H9 (cell line): Measurements from ENCODE around the gene TMEM95. TPM values are rescaled to one million over a fixed set of nuclear protein-coding genes. Genes with fewer than 3 reads are reported as not detected.

ENCODE experiments used
- DNase-seq: peaks from one replicate; pipeline ENCODE4 v3.0.0-alpha.2; 2017
- H2AFZ ChIP-seq: one replicate; pipeline ENCODE4 v1.6.1; 2013; ENCODE audit warnings: mild to moderate bottlenecking, low read length, control low read depth, moderate library complexity
- H2AK5ac ChIP-seq: 2 replicates; pipeline ENCODE4 v1.6.1; 2013; ENCODE audit warnings: low read length, control low read depth, mixed read lengths; ENCODE audit not compliant: insufficient read length
- H2BK120ac ChIP-seq: one replicate; pipeline ENCODE4 v1.6.1; 2013; ENCODE audit warnings: low read depth, mild to moderate bottlenecking, low read length, control low read depth, inconsistent platforms; ENCODE audit not compliant: poor library complexity, severe bottlenecking
- H2BK12ac ChIP-seq: 2 replicates; pipeline ENCODE4 v1.6.1; 2013; ENCODE audit warnings: low read length, control low read depth, mixed read lengths, low read depth; ENCODE audit not compliant: insufficient read length
- H2BK15ac ChIP-seq: 2 replicates; pipeline ENCODE4 v1.6.1; 2013; ENCODE audit warnings: low read depth, low read length, control low read depth
- H2BK20ac ChIP-seq: one replicate; pipeline ENCODE4 v1.6.1; 2013; ENCODE audit warnings: low read depth, mild to moderate bottlenecking, low read length, control low read depth, inconsistent platforms; ENCODE audit not compliant: poor library complexity, severe bottlenecking
- H2BK5ac ChIP-seq: 2 replicates; pipeline ENCODE4 v1.6.1; 2013; ENCODE audit warnings: low read length, control low read depth, mixed read lengths; ENCODE audit not compliant: insufficient read length
- H3K14ac ChIP-seq: 2 replicates; pipeline ENCODE4 v1.6.1; 2013; ENCODE audit warnings: low read length, control low read depth; ENCODE audit not compliant: insufficient read depth
- H3K18ac ChIP-seq: 2 replicates; pipeline ENCODE4 v1.6.1; 2013; ENCODE audit warnings: low read depth, mild to moderate bottlenecking, mixed read lengths, low read length, control low read depth; ENCODE audit not compliant: insufficient read length
- H3K23ac ChIP-seq: 2 replicates; pipeline ENCODE4 v1.6.1; 2013; ENCODE audit warnings: low read length, control low read depth, mixed read lengths, low read depth; ENCODE audit not compliant: insufficient read length
- H3K23me2 ChIP-seq: 2 replicates; pipeline ENCODE4 v1.6.1; 2013; ENCODE audit warnings: low read depth, mild to moderate bottlenecking, mixed read lengths, low read length, control low read depth; ENCODE audit not compliant: insufficient read length, poor library complexity, severe bottlenecking
- H3K27ac ChIP-seq: 2 replicates; pipeline ENCODE4 v1.5.1; 2013; ENCODE audit warnings: low read length, control low read depth, mixed read lengths, low read depth; ENCODE audit not compliant: insufficient read length
- H3K27me3 ChIP-seq: 2 replicates; pipeline ENCODE4 v1.6.1; 2013; ENCODE audit warnings: low read length, control low read depth, inconsistent platforms; ENCODE audit not compliant: insufficient read depth
- H3K4ac ChIP-seq: 2 replicates; pipeline ENCODE4 v1.6.1; 2013; ENCODE audit warnings: low read depth, mild to moderate bottlenecking, control low read depth, inconsistent platforms, low read length, moderate library complexity
- H3K4me1 ChIP-seq: 2 replicates; pipeline ENCODE4 v1.6.1; 2013; ENCODE audit warnings: low read length, control low read depth, inconsistent platforms; ENCODE audit not compliant: insufficient read depth
- H3K4me2 ChIP-seq: 2 replicates; pipeline ENCODE4 v1.6.1; 2013; ENCODE audit warnings: low read length, control low read depth, mixed read lengths; ENCODE audit not compliant: insufficient read length, insufficient read depth
- H3K56ac ChIP-seq: 2 replicates; pipeline ENCODE4 v1.6.1; 2013; ENCODE audit warnings: low read depth, mild to moderate bottlenecking, mixed read lengths, low read length, control low read depth; ENCODE audit not compliant: insufficient read length
- H3K79me1 ChIP-seq: 2 replicates; pipeline ENCODE4 v1.6.1; 2013; ENCODE audit warnings: low read depth, mild to moderate bottlenecking, moderate library complexity, low read length, control low read depth, inconsistent platforms; ENCODE audit not compliant: insufficient read depth, poor library complexity, severe bottlenecking
- H3K79me2 ChIP-seq: 2 replicates; pipeline ENCODE4 v1.6.1; 2013; ENCODE audit warnings: low read length, control low read depth, inconsistent platforms; ENCODE audit not compliant: insufficient read depth
- H3K9ac ChIP-seq: 2 replicates; pipeline ENCODE4 v1.6.1; 2013; ENCODE audit warnings: low read length, control low read depth, mixed read lengths; ENCODE audit not compliant: insufficient read length; ENCODE audit errors: extremely low read depth
- H3K9me3 ChIP-seq: one replicate; pipeline ENCODE4 v1.6.1; 2013; ENCODE audit warnings: low read depth, low read length, inconsistent platforms; ENCODE audit not compliant: control insufficient read depth
- H3T11ph ChIP-seq: one replicate; pipeline ENCODE4 v1.6.1; 2013; ENCODE audit warnings: mild to moderate bottlenecking, low read length, control low read depth, inconsistent platforms
- H4K20me1 ChIP-seq: one replicate; pipeline ENCODE4 v1.6.1; 2013; ENCODE audit not compliant: control insufficient read depth, insufficient read length, insufficient read depth
- H4K5ac ChIP-seq: 2 replicates; pipeline ENCODE4 v1.6.1; 2013; ENCODE audit warnings: low read depth, mild to moderate bottlenecking, mixed read lengths, low read length, control low read depth; ENCODE audit not compliant: insufficient read length
- H4K8ac ChIP-seq: replicated peaks from 2 replicates; pipeline ENCODE4 v1.6.1; 2013; ENCODE audit warnings: low read length, control low read depth, mixed read lengths, low read depth; ENCODE audit not compliant: insufficient read length
- H4K91ac ChIP-seq: 2 replicates; pipeline ENCODE4 v1.6.1; 2013; ENCODE audit warnings: low read depth, mild to moderate bottlenecking, moderate library complexity, mixed read lengths, low read length, control low read depth; ENCODE audit not compliant: insufficient read length
- H3K27ac Mint-ChIP-seq, 3 experiments: 2 replicates in 2 of 3; 3 replicates in 1 of 3; pipeline ENCODE4 v1.8.0; 2020 to 2021; ENCODE audit warnings: mixed read lengths in 3 of 3, mild to moderate bottlenecking in 1 of 3, moderate library complexity in 1 of 3
- H3K27me3 Mint-ChIP-seq: 2 replicates; pipeline ENCODE4 v1.8.0; 2021; ENCODE audit warnings: low read depth, mild to moderate bottlenecking, moderate library complexity, mixed read lengths
- H3K36me3 Mint-ChIP-seq, 3 experiments: 2 replicates in 2 of 3; 3 replicates in 1 of 3; pipeline ENCODE4 v1.8.0; 2020 to 2021; ENCODE audit warnings: low read depth in 3 of 3, mixed read lengths in 3 of 3; ENCODE audit not compliant: insufficient read depth in 1 of 3
- H3K4me1 Mint-ChIP-seq, 2 experiments: 2 replicates each; pipeline ENCODE4 v1.8.0; 2020; ENCODE audit warnings: mixed read lengths in 2 of 2
- H3K4me3 Mint-ChIP-seq, 2 experiments: 2 replicates in 1 of 2; 3 replicates in 1 of 2; pipeline ENCODE4 v1.8.0; 2020 to 2021; ENCODE audit warnings: mild to moderate bottlenecking in 2 of 2, mixed read lengths in 2 of 2, moderate library complexity in 1 of 2
- H3K9me3 Mint-ChIP-seq, 2 experiments: 2 replicates in 1 of 2; 3 replicates in 1 of 2; pipeline ENCODE4 v1.8.0; 2020; ENCODE audit warnings: mild to moderate bottlenecking in 2 of 2, mixed read lengths in 2 of 2, moderate library complexity in 1 of 2
- CTCF ChIP-seq: fragments of 200-600 bp; sonication (generic); conservative IDR thresholded peaks from 3 replicates; pipeline ENCODE4 v1.8.0; 2021; ENCODE audit warnings: antibody characterized with exemption, mild to moderate bottlenecking
- WGBS: extraction: QIAGEN DNeasy Blood & Tissue Kit; methylation state at CpG from one replicate; pipeline ENCODE4 v1.1.7; 2013; ENCODE audit warnings: missing lambda C conversion rate, low lambda C conversion rate, mixed read lengths; ENCODE audit not compliant: insufficient read length; ENCODE audit errors: extremely low coverage; 5-methylcytosine and 5-hydroxymethylcytosine counted together
- total RNA-seq: library from RNA; stranded (reverse); gene quantifications from 2 replicates; pipeline ENCODE4 v1.2.1, GENCODE V29; 2021

Gene TMEM95
- total RNA-seq, 1 experiment from 2014 or later, result not detected

- Histone ChIP-seq H3K23me2 (peaks cover 12% of the 10 kb centered on the region), H2BK12ac (no peak overlapping the region), H3K4me2 (no peak overlapping the region), H3K23ac (no peak overlapping the region), H3K79me2 (no peaks in the 10 kb centered on the region), H4K20me1 (no peaks in the 10 kb centered on the region), H3K14ac (no peak overlapping the region), H3K27ac (no peak overlapping the region), H3K9ac (no peak overlapping the region), H4K8ac (no peak overlapping the region), H3K27me3 (no peaks in the 10 kb centered on the region), H3K9me3 (no peaks in the 10 kb centered on the region), H2AFZ (no peak overlapping the region), H3K56ac (no peak overlapping the region), H2AK5ac (no peak overlapping the region), H2BK5ac (no peak overlapping the region), H2BK120ac (no peak overlapping the region), H3K79me1 (no peaks in the 10 kb centered on the region), H2BK20ac (no peak overlapping the region), H2BK15ac (no peak overlapping the region), H3K18ac (no peak overlapping the region), H4K5ac (no peak overlapping the region), H4K91ac (no peak overlapping the region), H3K4me1 (0 out of 2 replicates have a peak, but pooled peaks cover 2% of the 10 kb centered on the region), H3K4ac (no peak overlapping the region), H3T11ph (no peak overlapping the region)
- Mint-ChIP-seq H3K27ac (no peak overlapping the region), H3K4me1 (peaks cover 12 to 15% of the 10 kb centered on the region in 2 experiments), H3K36me3 (peaks cover 0 to 2% (median 0%) of the 10 kb centered on the region in 3 experiments; a peak in 2 of 7 replicates), H3K4me3 (peak overlapping the region in 1 of 2 experiments; percentile 40; a peak in 1 of 5 replicates), H3K27me3 (no peaks in the 10 kb centered on the region; the same call in none of the 2 replicates), H3K9me3 (no peaks in the 10 kb centered on the region)
- TF ChIP-seq CTCF, result 0 out of 3 replicates have a peak, but pooled peaks have one; percentile 13
- WGBS, result no CpG with 5 or more reads among the region's 18 CpGs
- DNase-seq, result no peak
Measured at GRCh38 chr17:7346761-7347614, 8.0 kb upstream of the TMEM95 start.
